Peyer's patch (tissue), 4 donors: Measurements from ENCODE around the gene AJUBA. TPM values are rescaled to one million over a fixed set of nuclear protein-coding genes. Genes with fewer than 3 reads are reported as not detected.

ENCODE experiments used
- DNase-seq, 3 donors: peaks; one replicate each; pipeline ENCODE4 v3.0.0-alpha.2; 2017 to 2019
- H3K27ac ChIP-seq, 4 donors: fragments of 200-600 bp; sonication (generic); one replicate each; pipeline ENCODE4 v1.5.1; 2016 to 2019
- H3K27me3 ChIP-seq, 2 donors: fragments of 200-600 bp; sonication (generic); one replicate each; pipeline ENCODE4 v1.5.1; 2019
- H3K36me3 ChIP-seq, 3 donors: fragments of 200-600 bp; sonication (generic); one replicate each; pipeline ENCODE4 v1.5.1; 2016 to 2019
- H3K4me1 ChIP-seq, 4 donors: fragments of 200-600 bp; sonication (generic); one replicate each; pipeline ENCODE4 v1.5.1; 2016 to 2019
- H3K4me3 ChIP-seq, 4 donors: fragments of 200-600 bp; sonication (generic); 1 replicate in 3 of 4; 2 replicates in 1 of 4; pipeline ENCODE4 v1.5.1; 2016 to 2019; ENCODE audit warnings: mild to moderate bottlenecking in 1 of 4
- H3K9me3 ChIP-seq, 4 donors: fragments of 200-600 bp; sonication (generic); one replicate each; pipeline ENCODE4 v1.5.1; 2016 to 2019; ENCODE audit warnings: mild to moderate bottlenecking in 1 of 4
- CTCF ChIP-seq, 6 experiments: fragments of 450-650 bp in 4 of 6; fragments of 200-600 bp in 2 of 6; sonication (generic) in 1 of 6; IDR thresholded peaks; one replicate each; pipeline ENCODE4 v1.5.1; 2017 to 2019; ENCODE audit warnings: antibody characterized with exemption in 6 of 6, mild to moderate bottlenecking in 3 of 6, moderate library complexity in 1 of 6
- POLR2A ChIP-seq, 2 donors: fragments of 450-650 bp; IDR thresholded peaks; one replicate each; pipeline ENCODE4 v1.5.1; 2017; ENCODE audit warnings: antibody characterized with exemption in 2 of 2, mild to moderate bottlenecking in 2 of 2, moderate library complexity in 2 of 2
- total RNA-seq, 4 donors: library from RNA; depleted of rRNA; stranded (reverse); fragments of >200 nt; gene quantifications; one replicate each; pipeline ENCODE4 v1.1.0, GENCODE V29; 2016

The AJUBA gene
- total RNA-seq, 4 donors from 2014 or later: 0.70 to 3.3 (median 2.4) TPM

GRCh38 chr14:22995889-22996625 lies 13.7 kb upstream of the AJUBA start:
- TF ChIP-seq POLR2A (IDR thresholded peaks at IDR 0.05) (no peak), CTCF (IDR thresholded peaks at IDR 0.05) (no peak)
- Histone ChIP-seq H3K4me3 (no peak overlapping the region), H3K27ac (no peak overlapping the region), H3K36me3 (no peaks in the 10 kb centered on the region), H3K27me3 (no peaks in the 10 kb centered on the region), H3K4me1 (no peaks in the 10 kb centered on the region), H3K9me3 (no peaks in the 10 kb centered on the region)
- DNase-seq: no peak

GRCh38 chr14:22994762-22995275 lies 12.5 kb upstream of the AJUBA start:
- no peak for TF ChIP-seq POLR2A (IDR thresholded peaks at IDR 0.05)
- peak in 4 of 6 experiments; percentile 31 to 38 (median 32) for TF ChIP-seq CTCF (IDR thresholded peaks at IDR 0.05)
- Histone ChIP-seq H3K4me1 (no peaks in the 10 kb centered on the region), H3K36me3 (no peaks in the 10 kb centered on the region), H3K27me3 (no peaks in the 10 kb centered on the region), H3K9me3 (no peaks in the 10 kb centered on the region), H3K27ac (no peak overlapping the region), H3K4me3 (no peak overlapping the region)
- peak in 1 of 3 donors; percentile 36 for DNase-seq

GRCh38 chr14:22993517-22993916 lies 11.2 kb upstream of the AJUBA start:
- Histone ChIP-seq H3K36me3 (no peaks in the 10 kb centered on the region), H3K9me3 (no peaks in the 10 kb centered on the region), H3K27me3 (no peaks in the 10 kb centered on the region), H3K4me3 (no peak overlapping the region), H3K27ac (no peak overlapping the region), H3K4me1 (no peaks in the 10 kb centered on the region)
- no peak for TF ChIP-seq POLR2A (IDR thresholded peaks at IDR 0.05)
- no peak for TF ChIP-seq CTCF (IDR thresholded peaks at IDR 0.05)
- no peak for DNase-seq

- H3K4me3 ChIP-seq: no peak overlapping the region
- no peak for TF ChIP-seq POLR2A (IDR thresholded peaks at IDR 0.05)
- no peak for TF ChIP-seq CTCF (IDR thresholded peaks at IDR 0.05)
- DNase-seq: no peak
- no peaks in the 10 kb centered on the region for H3K4me1 ChIP-seq
- H3K36me3 ChIP-seq: no peaks in the 10 kb centered on the region
- H3K27ac ChIP-seq: no peak overlapping the region
- no peaks in the 10 kb centered on the region for H3K9me3 ChIP-seq
- no peaks in the 10 kb centered on the region for H3K27me3 ChIP-seq
Measured at GRCh38 chr14:22991852-22992251, 9.5 kb upstream of the AJUBA start.

- Histone ChIP-seq H3K27me3 (no peaks in the 10 kb centered on the region), H3K36me3 (no peaks in the 10 kb centered on the region), H3K9me3 (peaks cover 0 to under 1% (median 0%) of the 10 kb centered on the region in 4 donors), H3K4me3 (no peak overlapping the region), H3K27ac (no peak overlapping the region), H3K4me1 (peaks cover 0 to under 1% (median 0%) of the 10 kb centered on the region in 4 donors)
- no peak for TF ChIP-seq POLR2A (IDR thresholded peaks at IDR 0.05)
- TF ChIP-seq CTCF (IDR thresholded peaks at IDR 0.05): no peak
- DNase-seq: no peak
Measured at GRCh38 chr14:22987291-22987690, 4.9 kb upstream of the AJUBA start.
